ENCODE measurements around the gene PCNX4. TPM values are rescaled to one million over a fixed set of nuclear protein-coding genes. Genes with fewer than 3 reads are reported as not detected.

PCNX4 gene
- total RNA-seq, 1 donor from 2014 or later: 43.0 TPM

DNA sequence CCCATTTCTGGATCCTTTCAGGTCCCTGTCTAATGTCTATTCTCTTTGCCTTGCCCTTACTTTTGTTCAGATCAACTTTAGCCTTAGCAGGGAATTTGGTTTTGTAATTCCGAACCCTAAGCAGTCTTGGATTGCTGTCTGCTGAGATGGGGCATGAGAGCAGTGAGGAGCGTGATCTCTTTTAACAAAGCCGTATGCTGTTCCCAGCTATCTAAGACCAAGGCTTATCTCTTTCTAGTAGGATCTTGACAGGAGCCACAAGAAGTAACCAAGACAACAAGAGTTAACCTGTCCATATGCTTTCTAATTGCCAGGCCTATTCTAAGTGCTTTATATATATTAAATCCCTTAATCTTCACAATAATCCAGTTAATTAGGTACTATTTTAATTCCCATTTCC lies 78.0 kb downstream of the PCNX4 start:
- intact Hi-C loops (cut with micrococcal nuclease): loop anchor here (10.0 kb wide), 1 partner anchor 685 kb away; the partner anchor contains the start of genes JKAMP and L3HYPDH

GRCh38 chr14:60170948-60171347 lies 79.2 kb downstream of the PCNX4 start:
- intact Hi-C loops (cut with micrococcal nuclease): no loop called here

DNA sequence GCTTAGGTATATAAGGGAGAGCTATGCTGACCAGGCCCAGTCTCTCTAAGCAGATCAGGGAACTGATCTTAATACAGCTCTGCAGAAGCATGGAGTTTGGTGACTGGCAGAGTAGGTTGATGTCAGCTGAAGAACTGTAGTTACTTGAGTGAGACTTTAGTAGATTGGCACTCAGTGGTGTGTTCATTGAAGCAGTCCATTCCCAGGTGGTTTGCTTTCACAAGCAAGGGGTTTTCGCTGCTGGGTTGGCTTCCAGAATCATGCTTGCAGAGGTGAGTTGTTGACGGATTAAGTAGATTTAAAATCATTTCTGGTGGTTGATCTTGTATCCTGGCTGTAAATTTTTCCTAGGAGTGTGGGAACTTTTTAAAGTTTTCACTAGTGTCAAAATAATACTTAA lies 80.0 kb downstream of the PCNX4 start:
- intact Hi-C loops (cut with micrococcal nuclease): no loop called here

GRCh38 chr14:60174352-60175254 lies 82.9 kb downstream of the PCNX4 start:
- intact Hi-C loops (cut with micrococcal nuclease): no loop called here

DNA sequence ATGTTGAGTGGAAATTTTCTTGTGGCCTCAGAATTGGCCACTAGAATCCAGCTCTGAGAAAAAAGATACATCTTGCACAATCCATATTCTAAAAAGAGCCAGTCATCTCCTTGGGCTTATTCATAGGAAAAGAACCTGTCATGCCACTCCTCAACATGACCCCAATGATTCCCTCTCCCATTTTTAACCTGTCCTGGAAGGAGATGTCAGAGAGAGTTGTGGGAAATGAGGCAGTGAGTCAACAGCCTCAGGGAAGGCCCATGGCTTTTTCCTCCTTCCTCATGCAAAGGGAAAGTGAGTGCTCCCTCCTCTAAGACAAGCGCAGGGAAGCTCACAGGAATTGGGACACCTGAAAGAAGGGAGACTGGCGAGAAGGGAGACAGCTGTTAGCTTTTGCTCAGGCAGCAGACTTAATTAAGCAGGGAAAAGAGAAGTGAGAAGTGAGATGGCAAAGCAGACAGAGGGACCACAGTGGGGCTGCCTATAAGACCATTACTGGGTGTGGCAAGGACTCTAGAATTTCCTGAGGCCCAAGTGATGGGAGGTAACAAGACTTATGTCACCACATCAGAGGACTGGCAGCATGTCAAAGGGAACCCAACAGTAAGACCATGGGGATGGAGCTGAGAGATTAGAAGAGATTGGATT lies 83.7 kb downstream of the PCNX4 start:
- intact Hi-C loops (cut with micrococcal nuclease): no loop called here

DNA sequence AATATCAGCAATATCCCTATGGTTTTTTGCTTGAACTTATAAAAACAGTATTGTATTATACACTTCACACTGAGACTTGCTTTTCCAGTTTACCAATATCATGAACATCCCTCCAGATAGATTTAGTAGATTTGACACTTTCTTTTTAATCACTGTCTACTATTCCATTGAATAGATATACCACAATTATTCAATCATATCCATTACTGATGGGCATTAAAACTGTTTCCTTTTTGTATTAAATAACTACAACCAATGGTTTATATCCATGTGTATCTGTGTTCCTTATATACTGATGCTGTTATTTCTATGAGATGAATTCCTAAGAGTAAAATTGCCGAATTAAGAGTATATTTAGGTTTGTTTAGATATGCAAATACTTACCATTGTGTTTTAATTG lies 86.4 kb downstream of the PCNX4 start:
- intact Hi-C loops (cut with micrococcal nuclease): no loop called here

DNA sequence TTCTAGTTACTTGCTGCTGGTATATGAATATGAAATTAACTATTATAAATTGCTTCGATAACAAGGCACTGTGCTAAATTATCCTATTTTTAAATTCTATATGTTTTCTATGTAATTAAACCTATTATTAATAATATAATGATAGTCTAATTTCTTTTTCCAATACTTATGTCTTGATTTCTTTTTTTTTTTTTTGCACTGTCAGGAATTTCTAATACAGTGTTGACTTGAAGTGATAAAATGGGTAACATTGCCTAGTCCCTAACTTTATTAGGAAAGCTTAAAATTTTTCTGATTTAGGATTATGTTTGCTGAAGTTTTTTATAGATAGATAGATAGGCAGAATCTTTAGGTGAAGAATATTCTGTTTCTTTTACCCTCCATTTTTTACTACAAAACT lies 87.1 kb downstream of the PCNX4 start:
- intact Hi-C loops (cut with micrococcal nuclease): no loop called here

GRCh38 chr14:60179431-60179869 lies 87.7 kb downstream of the PCNX4 start:
- intact Hi-C loops (cut with micrococcal nuclease): no loop called here

- intact Hi-C loops (cut with micrococcal nuclease): loop anchor here (5.0 to 10.0 kb wide), 4 partner anchors 379 to 1058 kb away; no protein-coding TSS in a partner anchor
These were observed 91.4 kb downstream of the PCNX4 start for GRCh38 chr14:60183138-60183537.

DNA sequence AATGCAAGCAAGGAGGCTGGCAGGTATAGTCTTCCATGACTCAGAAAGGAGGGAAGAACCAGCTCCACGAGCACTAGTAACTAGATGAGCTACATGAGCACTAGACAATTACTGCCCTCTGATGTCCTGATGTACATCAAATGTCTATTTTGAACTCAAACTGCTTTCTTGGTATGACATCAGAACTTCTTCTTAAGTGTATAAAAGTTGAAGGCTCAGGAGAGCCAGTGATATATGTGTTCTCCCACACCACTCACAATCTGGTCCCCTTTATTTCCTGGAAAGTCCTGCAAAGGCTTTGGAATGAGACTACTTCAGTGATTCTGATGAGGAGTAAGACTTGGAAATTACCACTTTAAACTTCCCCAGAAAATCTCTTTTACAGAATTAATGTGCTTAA lies 92.0 kb downstream of the PCNX4 start:
- intact Hi-C loops (cut with micrococcal nuclease): loop anchor here (1.0 to 10.0 kb wide), 9 partner anchors 18 to 1059 kb away; partner anchors contain the start of genes DHRS7 and PCNX4

GRCh38 chr14:60184146-60184904 lies 92.6 kb downstream of the PCNX4 start:
- intact Hi-C loops (cut with micrococcal nuclease): loop anchor here (1.0 to 10.0 kb wide), 9 partner anchors 19 to 1060 kb away; partner anchors contain the start of genes DHRS7 and PCNX4

GRCh38 chr14:60184905-60185555 lies 93.3 kb downstream of the PCNX4 start:
- intact Hi-C loops (cut with micrococcal nuclease): loop anchor here (1.0 to 10.0 kb wide), 9 partner anchors 20 to 1060 kb away; partner anchors contain the start of genes DHRS7 and PCNX4

DNA sequence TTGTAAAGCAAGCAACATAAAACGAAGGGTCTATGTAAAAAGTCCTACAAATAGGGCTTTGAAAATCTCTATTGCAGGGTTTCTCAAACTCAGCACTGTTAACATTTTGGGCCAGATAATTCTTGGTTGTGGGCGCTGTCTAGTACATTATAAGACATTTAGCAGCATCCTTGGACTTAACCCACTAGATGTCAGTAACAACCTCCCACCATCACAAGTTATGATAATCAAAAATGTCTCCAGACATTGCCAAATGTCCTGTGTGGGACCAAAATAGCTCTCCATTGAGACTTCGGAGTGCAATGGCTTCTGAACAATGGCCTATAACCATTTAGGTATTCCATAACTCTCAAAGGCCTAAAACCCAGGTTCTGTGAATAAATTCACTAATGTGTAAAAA lies 96.4 kb downstream of the PCNX4 start:
- intact Hi-C loops (cut with micrococcal nuclease): loop anchor here (10.0 kb wide), 2 partner anchors 683 to 1063 kb away; no protein-coding TSS in a partner anchor

GRCh38 chr14:60188696-60189095 lies 97.0 kb downstream of the PCNX4 start:
- intact Hi-C loops (cut with micrococcal nuclease): loop anchor here (10.0 kb wide), 2 partner anchors 684 to 1064 kb away; no protein-coding TSS in a partner anchor

- intact Hi-C loops (cut with micrococcal nuclease): loop anchor here (10.0 kb wide), 2 partner anchors 685 to 1065 kb away; no protein-coding TSS in a partner anchor
These were observed 98.5 kb downstream of the PCNX4 start for GRCh38 chr14:60189923-60190840.

DNA sequence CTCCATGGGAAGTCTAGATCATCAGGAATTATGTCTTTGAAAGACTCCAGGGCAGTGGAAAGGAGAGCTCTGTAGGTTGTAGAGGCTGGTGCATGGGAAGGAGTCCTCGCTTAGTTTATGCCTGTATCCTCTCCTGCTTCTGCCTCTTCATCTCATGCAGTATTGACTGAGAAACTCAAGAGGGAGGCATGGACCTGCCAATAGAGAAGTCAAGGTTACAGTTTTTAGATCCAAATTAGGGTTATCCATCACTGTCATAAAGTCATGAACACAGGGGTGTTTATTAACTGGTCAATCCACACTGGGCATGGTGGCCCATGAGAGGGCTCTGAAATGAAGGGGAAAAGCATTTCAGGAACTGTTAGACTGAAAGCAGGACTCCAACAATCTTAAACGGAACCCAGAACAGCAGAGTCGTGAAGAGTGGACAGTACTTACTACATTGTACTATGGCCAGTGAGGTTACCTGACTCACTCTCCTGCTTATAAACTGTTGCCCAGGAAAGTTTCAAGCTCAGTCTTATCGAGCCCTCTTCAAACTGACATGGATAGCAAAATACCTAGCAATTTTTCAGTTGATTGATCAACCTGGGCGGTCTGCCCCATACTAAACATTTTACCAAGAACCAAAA lies 103.6 kb downstream of the PCNX4 start:
- intact Hi-C loops (cut with micrococcal nuclease): loop anchor here (5.0 kb wide), 1 partner anchor 52 kb away; the partner anchor contains the start of gene PPM1A

DNA sequence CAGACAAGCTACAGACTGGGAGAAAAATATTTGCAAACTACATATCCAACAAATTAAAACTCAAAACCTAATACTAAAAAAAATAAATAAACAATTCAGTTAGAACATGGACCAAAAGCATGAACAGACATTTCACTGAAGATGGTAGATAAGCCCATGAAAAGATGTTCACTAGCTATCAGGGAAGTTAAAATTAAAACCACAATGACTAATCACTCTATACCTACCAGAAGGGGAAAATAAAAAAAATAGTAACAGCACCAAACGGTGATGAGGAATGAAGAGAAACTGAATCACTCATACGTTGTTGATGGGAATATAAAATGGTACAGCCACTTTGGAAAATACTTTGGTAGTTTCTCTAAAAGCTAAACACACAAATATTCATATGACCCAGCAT lies 104.6 kb downstream of the PCNX4 start:
- intact Hi-C loops (cut with micrococcal nuclease): loop anchor here (5.0 kb wide), 1 partner anchor 51 kb away; the partner anchor contains the start of gene PPM1A

- intact Hi-C loops (cut with micrococcal nuclease): loop anchor here (5.0 kb wide), 1 partner anchor 50 kb away; the partner anchor contains the start of gene PPM1A
These were observed 106.0 kb downstream of the PCNX4 start for GRCh38 chr14:60197629-60198303.
